ENCODE measurements around the gene PLPP4. TPM values are rescaled to one million over a fixed set of nuclear protein-coding genes. Genes with fewer than 3 reads are reported as not detected.

PLPP4 gene
- total and polyA plus RNA-seq, 10 of the 15 experiments (the other 5 are each of a cell fraction or from before 2014, with no cell fraction given): 0.08 to 3.1 (median 0.26) TPM; not detected in 3

- Histone ChIP-seq H3K9ac (ENCODE audit: control insufficient read depth, insufficient read depth, low read length) (no peak overlapping the region), H3K9me3 (replicated peaks; ENCODE audit: control insufficient read depth, insufficient read depth, low read length) (no peaks in the 10 kb centered on the region), H3K27me3 (replicated peaks in 1 of 2; ENCODE audit: control insufficient read depth in 2 of 2, insufficient read depth in 2 of 2, low read length in 1 of 2) (no peaks in the 10 kb centered on the region), H3K36me3 (ENCODE audit: control insufficient read depth in 2 of 2, insufficient read depth in 2 of 2, low read length in 1 of 2) (no peaks in the 10 kb centered on the region), H3K79me2 (ENCODE audit: control insufficient read depth, insufficient read depth, low read length) (no peaks in the 10 kb centered on the region), H3K4me3 (no peak overlapping the region), H4K20me1 (ENCODE audit: control insufficient read depth, insufficient read depth) (no peaks in the 10 kb centered on the region), H2AFZ (ENCODE audit: control insufficient read depth, low read depth, low read length) (no peak overlapping the region), H3K4me2 (ENCODE audit: control insufficient read depth, insufficient read depth) (no peak overlapping the region), H3K4me1 (ENCODE audit: control insufficient read depth, insufficient read depth, low read length) (no peaks in the 10 kb centered on the region), H3K27ac (ENCODE audit: control insufficient read depth, insufficient read depth) (no peak overlapping the region)
- ChIA-PET RAD21 (ENCODE audit: unreplicated experiment) (no interaction called here), CTCF (no interaction called here), SMC1A (ENCODE audit: uncharacterized antibody, unreplicated experiment) (no interaction called here), POLR2A (no interaction called here)
- in situ Hi-C loops (cut with MboI) (no loop called here), intact Hi-C loops (cut with micrococcal nuclease; ENCODE audit: unreplicated experiment) (no loop called here)
- 2% methylated on average over 3 of the region's 3 CpGs for WGBS (ENCODE audit: insufficient coverage, insufficient replicate concordance, low lambda C conversion rate, missing lambda C conversion rate)
- BruUV-seq (replicated peaks): no TSS peak
- ATAC-seq (no peak), DNase-seq (ENCODE audit: low read depth, low spot score) (no peak), FAIRE-seq (no peak)
- TF ChIP-seq POU2F2 (IDR thresholded peaks at IDR 0.05; ENCODE audit: borderline replicate concordance, low read depth, low read length): no peak
These were observed 82.0 kb downstream of the PLPP4 start for GRCh38 chr10:120539076-120539475.

- in situ Hi-C loops (cut with MboI): no loop called here
- POLR2A ChIA-PET: no interaction called here
- no peaks in the 10 kb centered on the region for H3K27me3 ChIP-seq (replicated peaks in 1 of 2; ENCODE audit: control insufficient read depth in 2 of 2, insufficient read depth in 2 of 2, low read length in 1 of 2)
These were observed 83.5 kb downstream of the PLPP4 start for GRCh38 chr10:120540486-120540885.

More at GRCh38 chr10:120540486-120540885, 83.5 kb downstream of the PLPP4 start:
- no peak for FAIRE-seq
- no peak for DNase-seq (ENCODE audit: low read depth, low spot score)
- no peaks in the 10 kb centered on the region for H3K4me1 ChIP-seq (ENCODE audit: control insufficient read depth, insufficient read depth, low read length)
- no peak overlapping the region for H3K27ac ChIP-seq (ENCODE audit: control insufficient read depth, insufficient read depth)
- RAD21 ChIA-PET (ENCODE audit: unreplicated experiment): no interaction called here
- ATAC-seq: no peak
- intact Hi-C loops (cut with micrococcal nuclease; ENCODE audit: unreplicated experiment): no loop called here
- SMC1A ChIA-PET (ENCODE audit: uncharacterized antibody, unreplicated experiment): no interaction called here
- no peaks in the 10 kb centered on the region for H3K36me3 ChIP-seq (ENCODE audit: control insufficient read depth in 2 of 2, insufficient read depth in 2 of 2, low read length in 1 of 2)
- H3K9me3 ChIP-seq (replicated peaks; ENCODE audit: control insufficient read depth, insufficient read depth, low read length): no peaks in the 10 kb centered on the region; the same call in 2 of the 3 replicates
- no TSS peak for BruUV-seq (replicated peaks)
- CTCF ChIA-PET: no interaction called here
- no peak overlapping the region for H3K9ac ChIP-seq (ENCODE audit: control insufficient read depth, insufficient read depth, low read length)
- H3K4me3 ChIP-seq: no peak overlapping the region
- H2AFZ ChIP-seq (ENCODE audit: control insufficient read depth, low read depth, low read length): no peak overlapping the region
- no peaks in the 10 kb centered on the region for H3K79me2 ChIP-seq (ENCODE audit: control insufficient read depth, insufficient read depth, low read length)
- no peak overlapping the region for H3K4me2 ChIP-seq (ENCODE audit: control insufficient read depth, insufficient read depth)
- TF ChIP-seq ATF7 (IDR thresholded peaks at IDR 0.05; ENCODE audit: low read depth): no peak
- H4K20me1 ChIP-seq (ENCODE audit: control insufficient read depth, insufficient read depth): no peaks in the 10 kb centered on the region
- WGBS (ENCODE audit: insufficient coverage, insufficient replicate concordance, low lambda C conversion rate, missing lambda C conversion rate): 60% methylated on average over 3 of the region's 3 CpGs

All from GM12878 (cell line).